GM19324 (cell line): Measurements from ENCODE around the gene LRP8.
"Not testable (repeated sequence)": the region's sequence is repeated elsewhere in the genome, so short reads cannot be mapped to it uniquely, and the experiment has no call there.

ENCODE experiments used
- ATAC-seq: cut with Tn5 transposase; IDR thresholded peaks from one replicate; pipeline ENCODE4 v1.9.1; 2021; ENCODE audit warnings: mild to moderate bottlenecking, moderate library complexity; ENCODE audit not compliant: unreplicated experiment, low FRiP score

Gene LRP8

DNA sequence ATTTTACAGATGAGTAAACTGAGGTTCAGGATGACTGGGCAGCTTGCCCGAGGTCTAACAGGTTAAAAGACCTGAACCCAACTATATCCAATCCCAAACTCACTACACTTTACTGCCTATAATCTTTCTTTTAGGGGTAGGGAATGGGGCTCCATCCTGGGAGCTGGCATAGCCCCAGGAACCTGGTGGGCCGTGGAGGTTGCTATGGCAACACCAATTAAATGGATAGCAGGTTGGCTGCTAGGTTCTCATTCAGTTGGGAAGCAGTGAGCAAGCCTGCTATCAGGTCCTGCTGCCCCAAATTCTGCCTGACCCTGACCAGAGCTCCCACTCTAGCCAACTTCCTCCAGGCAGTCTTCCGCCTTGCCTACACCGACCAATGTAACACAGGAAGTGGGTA lies 40.9 kb downstream of the LRP8 start:
- no peak for ATAC-seq

DNA sequence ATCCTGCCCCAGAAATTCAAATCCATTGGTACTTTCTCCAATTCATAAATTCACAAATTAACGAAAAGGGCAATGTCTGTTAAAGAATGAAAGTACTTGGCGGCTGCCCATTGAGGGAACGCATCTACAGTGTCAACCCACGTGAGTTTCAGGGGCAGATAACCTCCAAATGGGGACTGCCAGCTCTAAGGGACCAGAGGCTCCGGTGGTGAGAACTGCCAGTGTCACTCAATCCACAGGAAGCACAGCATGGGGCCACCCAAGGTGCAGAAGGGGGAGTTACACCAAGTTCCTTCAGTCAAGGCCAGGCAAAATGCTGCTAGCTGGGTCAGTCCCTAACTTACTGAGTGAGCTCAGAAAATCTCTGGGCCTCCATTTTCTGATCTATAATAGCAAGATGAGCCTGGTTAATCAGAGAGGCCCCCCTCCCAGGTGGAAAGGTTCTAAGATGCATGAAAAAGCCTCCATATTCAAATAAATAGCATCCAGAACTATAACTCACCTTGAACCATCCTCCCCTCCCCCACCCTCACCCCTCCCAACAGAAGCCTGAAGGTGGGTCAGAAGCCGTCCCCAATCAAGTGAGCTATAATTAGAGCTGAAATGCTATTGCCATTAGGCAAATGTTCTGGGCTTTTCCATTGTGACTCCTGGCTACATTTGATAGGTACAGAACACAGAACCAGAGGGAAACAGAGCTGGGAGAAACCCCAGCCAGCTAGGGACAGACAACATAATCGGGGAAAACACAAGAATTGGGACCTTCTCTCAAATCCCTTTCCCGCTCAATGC lies 41.7 kb downstream of the LRP8 start:
- ATAC-seq: no peak

DNA sequence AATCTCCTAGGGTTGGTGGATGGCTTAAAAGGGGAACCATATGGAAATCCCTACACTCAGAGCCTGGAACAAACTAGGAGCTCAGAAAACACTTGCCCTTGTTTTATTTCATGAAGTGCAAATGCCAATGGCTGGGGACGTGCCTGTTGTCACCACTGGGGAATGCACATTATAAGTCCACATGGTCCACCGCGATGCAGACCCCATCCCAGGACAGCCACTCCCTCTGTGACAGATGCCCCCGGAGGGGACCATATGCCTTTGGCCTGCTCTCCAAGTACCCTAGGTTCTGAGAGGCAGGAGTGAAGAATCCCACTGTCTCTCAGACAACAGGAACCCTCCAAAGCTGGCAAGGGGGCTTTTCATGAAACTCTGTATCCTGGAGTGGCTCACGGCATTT lies 42.3 kb downstream of the LRP8 start:
- ATAC-seq: no peak

DNA sequence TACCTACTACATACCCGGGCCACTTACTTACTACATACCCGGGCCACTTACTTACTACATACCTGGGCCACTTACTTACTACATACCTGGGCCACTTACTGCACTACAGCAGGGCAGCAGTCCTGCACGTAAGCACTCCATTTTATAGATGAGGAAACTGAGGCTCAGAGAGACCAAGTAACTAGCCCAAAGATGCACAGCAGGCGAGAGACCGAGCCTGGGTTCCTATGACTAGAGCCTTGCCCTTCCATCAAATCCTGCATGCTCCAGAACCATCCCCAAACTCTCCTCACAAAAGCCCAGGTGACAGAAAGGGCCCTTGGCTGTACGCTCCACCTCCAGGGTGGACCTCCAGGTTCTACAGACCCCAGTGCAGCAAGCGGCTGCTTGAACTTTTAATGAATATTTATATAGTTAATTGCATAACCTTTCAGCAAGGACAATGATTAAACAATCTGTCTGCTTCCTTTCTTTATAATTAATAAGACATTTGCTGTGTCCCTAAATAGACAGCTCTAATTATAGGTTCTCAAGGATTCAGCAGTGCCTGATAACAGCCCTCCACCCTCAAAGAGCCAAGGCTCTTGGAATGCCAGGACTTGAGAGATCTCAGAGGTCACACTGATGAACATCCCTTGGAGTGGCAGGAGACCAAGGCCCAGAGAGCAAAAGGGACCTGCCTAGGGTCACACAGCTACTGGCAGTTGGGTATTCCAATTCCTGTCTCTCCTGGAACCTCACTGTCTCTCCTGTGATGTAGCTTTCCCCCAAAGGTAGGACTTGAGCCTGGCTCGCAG lies 43.4 kb downstream of the LRP8 start:
- no peak for ATAC-seq

DNA sequence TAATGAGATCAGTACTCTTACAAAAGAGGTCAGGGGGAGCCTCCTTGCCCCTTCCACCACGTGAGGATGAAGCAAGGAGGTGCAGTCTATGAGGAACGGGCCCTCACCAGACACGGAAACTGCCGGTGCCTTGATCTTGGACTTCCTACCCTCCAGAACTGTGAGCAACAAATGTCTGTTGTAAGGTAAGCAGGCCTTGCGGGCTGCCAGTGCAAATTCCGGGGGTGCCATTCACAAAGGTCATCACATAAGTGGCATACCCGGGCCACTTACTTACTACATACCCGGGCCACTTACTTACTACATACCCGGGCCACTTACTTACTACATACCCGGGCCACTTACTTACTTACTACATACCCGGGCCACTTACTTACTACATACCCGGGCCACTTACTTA lies 44.7 kb downstream of the LRP8 start:
- ATAC-seq: not testable (repeated sequence)

DNA sequence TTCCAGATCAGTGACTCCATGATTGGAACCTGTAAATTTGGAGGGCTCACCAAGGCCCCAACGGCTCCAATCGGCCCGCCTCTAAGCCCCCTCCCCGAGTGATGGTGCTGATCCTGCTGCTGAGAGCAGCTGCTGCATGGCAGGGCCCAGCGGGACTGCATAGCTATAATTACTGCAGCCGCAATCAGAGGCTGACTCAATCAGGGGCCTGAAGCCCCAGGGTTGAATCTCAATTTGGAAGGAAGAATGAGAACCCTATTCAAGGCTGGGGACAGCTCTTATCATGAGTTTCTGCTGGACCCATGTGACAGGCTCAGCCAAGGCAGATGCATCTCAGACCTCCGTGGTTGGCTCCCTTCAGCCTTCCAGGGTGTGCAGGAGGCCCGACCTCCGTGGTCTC lies 46.7 kb downstream of the LRP8 start:
- ATAC-seq: no peak

DNA sequence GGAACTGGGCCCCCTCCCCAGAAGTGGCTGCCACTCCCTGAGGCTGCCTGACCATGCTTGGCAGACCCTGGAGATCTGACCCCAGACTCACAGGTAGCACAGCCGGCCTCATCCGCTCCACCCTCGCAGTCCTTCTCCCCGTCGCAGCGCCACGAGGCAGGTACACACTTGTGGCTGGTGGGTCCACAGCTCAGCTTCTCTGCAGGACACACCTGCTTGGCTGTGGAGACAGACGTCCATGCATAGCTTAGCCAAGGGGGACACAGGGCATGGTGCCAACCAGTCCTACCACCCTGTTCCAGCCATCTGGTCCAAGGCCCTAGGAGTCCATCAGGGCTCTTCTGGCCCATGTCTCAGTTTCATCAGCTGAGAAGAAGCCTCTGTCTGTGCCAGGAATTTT lies 47.4 kb downstream of the LRP8 start:
- no peak for ATAC-seq

DNA sequence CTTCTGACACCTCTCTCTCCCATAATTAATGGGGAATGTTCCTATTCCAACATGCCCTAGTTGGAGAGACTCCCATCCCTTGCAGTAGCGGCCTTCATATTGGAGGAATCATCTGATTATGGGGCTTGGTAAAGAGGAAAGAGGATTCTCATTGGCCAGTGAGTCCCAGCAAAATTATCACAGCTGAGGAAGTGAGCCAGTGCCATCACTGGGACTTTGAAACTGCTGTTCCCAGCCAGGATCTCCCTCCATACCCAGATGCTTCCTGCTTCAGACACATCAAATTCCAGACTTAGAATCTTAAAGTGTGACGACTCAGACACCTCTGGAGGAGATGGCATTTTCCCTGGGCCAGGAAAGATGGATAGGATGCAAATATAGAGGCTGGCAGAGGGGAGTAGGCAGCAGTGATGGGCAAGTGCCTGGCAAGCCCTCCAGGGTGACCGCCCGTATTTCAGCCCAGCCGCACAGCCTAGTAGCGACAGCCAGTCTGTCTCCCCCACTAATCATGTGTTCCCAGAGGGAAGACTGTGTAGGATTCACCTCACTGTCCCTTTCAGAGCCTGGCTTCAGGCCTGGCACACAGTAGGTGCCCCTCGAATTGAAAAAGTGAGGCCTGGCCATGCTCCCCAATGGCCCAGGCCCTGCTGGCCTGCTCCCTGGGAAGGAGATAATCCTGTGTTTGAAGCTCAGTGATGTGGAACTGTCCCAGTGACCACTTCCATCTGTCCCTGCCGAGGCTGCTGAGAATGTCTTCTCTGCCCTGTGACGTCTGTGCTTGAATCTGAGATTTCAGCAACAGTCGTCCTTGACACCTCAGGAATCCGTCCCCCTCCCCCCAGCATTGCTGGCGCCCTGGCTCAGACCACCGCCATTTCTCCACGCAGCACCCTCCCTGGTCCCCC lies 48.3 kb downstream of the LRP8 start:
- ATAC-seq: no peak

DNA sequence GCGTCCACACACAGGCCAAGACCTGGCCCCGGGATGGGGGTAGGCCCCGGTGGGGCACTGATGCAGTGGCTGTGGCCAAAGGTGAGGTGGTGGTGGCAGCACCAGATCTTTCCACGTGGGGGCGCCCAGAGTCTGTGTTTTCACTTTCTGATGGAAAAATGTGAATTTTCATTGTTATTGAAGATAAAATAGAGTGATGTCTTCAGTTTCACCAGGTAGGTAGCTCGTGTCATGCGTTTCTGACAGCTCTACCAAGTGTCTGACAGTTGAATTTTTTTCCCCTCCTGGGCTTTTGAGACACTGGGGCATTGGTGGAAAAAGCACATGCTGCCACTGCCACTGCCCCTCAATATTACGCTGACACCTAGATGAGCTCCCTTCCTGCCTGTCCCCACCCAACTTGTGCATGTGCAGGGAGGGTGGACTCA lies 49.6 kb downstream of the LRP8 start:
- no peak for ATAC-seq

DNA sequence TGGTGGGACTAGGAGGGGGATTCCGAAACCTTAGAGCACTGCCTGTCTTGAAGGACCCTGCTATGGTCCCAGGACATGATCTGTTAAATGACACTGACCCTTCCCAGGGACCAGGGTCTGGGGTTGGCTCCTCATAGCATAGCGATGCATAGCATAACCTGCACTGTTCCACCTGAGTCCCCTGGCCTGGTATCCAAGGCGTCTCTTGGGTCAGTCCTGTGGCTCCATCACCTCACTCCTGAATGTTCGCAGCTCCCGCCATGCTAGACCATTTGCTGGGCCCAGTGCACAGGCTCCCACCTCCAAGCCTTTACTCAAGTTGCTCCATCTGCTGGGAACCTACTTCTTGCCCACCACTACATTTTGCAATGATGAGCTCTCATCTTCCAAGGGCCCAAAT lies 50.5 kb downstream of the LRP8 start:
- no peak for ATAC-seq

DNA sequence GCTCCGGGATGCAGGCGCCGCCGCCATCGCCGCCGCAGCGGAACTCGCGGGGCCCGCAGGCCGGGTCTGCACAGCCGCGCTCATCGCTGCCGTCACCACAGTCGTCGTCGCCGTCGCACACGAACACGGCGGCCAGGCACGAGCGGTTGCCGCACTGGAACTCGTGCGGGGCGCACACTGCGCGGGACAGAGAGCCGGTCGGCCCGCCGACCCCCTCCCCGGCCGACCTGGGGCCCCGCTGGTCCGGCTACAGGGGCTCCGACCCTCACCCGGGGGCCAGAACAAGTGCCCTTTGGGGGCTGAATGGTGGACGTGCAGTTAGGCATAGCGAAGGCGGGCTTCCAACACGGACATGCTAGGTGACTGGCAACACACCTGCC lies 51.0 kb downstream of the LRP8 start:
- no peak for ATAC-seq

DNA sequence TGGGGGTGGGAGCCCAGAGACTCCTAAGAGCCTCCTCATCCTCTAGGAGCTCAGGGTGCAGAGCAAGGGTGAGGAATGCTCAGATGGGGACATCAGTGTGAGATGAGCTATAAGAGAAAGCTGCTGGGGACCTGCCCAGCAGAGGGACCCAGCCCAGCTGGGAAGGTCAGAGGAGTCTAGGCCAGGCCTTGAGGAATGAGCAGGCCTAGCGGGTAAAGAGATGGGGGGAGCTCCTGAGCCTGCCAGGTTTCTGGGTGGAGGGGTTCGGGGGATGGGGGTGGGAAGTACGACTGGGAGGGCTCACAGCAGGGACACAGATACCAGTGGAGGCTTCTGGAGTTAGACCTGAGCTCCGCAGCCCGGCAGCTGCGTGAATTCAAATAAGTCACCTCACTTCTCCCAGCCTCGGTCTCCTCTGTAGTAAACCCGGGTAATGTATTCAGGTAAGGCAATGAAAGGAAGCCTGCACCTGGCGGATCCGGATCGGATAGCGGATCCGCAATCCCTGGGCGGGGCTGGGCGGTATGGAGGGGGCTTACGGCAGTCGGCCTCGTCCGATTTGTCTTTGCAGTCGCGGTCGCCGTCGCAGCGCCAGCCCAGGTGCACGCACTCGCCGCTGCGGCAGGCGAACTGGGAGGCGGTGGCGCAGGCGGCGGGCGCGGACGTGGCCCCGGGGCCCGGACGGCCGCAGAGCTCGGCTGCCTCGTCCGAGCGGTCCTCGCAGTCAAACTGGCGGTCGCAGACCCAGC lies 51.5 kb downstream of the LRP8 start:
- ATAC-seq: no peak

DNA sequence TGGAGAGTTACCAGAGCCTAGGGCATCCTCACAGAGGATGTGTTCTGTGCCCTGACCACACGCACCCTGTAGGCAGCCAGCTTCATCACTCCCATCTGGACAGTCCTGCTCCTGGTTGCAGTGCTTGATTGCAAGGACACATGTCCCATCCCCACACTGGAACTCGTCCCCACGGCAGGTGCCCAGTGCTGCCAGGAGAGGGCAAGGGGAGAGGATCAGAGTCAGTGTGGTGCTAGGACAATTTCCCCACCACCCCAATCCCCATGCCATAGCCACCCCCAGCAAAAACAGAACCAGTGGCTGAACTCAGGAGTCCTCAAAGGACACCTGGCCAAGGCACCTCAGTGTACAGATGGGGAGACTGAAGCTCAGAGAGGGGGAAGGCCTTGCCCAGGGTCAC lies 52.3 kb downstream of the LRP8 start:
- no peak for ATAC-seq

DNA sequence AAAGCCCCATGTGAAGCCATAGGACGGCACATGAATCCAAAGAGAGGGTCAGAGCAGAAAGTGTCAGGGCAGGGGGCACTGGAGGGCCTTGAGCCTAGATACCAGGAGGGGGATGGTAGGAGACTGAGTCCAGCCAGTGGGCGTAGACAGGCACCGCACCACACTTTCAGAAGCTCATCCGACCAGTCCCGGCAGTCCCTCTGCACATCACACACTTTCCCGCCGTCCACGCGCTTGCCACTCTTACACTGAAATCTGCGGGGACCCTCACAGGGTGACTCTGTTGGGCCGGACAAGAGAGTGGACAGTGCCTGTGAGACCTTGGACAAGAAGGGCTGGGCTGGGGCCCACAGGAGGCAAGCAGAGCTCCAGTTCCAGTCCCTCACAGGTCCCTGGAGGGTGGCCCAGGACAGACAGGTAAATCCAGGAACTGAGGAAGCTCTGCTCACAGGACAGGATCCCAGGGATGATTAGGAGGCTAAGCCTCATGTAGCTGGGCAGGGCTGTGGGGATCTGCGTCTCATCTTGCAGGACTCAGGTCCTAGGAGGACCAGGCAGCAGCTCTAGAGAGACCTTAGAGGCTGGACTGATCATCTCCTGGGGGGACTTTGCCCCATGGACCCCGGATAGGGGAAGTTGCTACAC lies 53.2 kb downstream of the LRP8 start:
- no peak for ATAC-seq

DNA sequence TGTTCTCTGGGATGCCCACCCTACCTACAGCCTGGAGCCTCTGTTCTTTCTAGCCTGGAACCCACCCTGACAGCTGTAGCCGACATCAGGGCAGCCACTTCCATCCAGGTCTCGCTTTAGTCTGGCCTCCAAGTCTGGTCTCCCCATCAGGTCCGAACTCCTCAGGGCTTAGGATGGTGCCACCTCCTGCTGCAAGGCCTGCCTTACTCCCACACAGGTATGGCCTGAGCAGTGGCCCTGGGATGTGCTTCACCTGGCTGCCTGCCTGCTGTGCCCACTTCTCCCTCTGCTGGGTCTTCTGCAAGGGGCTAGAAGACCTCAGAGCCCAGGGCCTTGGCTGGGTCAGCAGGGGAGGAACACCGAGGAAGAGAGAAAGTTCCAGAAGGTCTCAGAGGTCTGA lies 53.8 kb downstream of the LRP8 start:
- no peak for ATAC-seq

DNA sequence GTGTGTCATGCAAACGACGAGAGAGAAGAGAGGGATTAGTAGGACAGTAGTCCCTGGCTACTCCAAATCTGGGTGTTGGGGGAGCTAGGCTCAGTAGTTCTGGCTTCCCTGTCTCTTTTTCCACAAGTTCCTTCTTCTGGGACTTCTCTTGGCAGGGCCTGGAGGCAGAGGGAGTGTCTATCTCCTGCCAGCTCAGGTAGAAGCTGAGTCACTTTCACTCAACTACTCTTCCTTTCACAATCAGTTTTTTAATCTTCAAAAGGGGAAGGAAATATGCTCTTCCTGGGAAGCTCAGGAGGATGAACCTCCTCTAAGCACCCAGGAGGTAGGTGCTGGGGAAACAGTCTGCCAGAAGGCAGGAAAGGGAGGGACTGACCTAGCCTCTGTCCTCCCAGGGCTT lies 54.3 kb downstream of the LRP8 start:
- no peak for ATAC-seq

DNA sequence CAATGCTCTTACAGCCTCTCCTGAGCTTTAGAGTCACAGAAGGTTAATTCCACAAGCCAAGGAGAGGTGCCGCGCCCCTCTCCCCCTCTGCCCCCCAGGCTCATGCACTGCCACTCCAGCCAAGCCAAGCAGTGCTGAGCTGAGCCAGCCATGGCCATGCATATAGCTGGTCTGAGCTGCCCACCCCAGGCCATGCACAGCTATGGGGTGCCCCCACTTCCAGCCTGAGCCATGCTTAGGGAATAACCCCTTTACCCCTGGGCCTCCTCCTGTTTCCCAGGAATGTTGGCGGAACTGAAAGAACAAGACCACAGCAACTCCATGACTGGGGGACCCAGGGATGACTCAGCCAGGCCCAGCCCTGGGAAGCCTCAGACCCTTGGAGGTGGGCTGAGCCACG lies 55.5 kb downstream of the LRP8 start:
- ATAC-seq: no peak

DNA sequence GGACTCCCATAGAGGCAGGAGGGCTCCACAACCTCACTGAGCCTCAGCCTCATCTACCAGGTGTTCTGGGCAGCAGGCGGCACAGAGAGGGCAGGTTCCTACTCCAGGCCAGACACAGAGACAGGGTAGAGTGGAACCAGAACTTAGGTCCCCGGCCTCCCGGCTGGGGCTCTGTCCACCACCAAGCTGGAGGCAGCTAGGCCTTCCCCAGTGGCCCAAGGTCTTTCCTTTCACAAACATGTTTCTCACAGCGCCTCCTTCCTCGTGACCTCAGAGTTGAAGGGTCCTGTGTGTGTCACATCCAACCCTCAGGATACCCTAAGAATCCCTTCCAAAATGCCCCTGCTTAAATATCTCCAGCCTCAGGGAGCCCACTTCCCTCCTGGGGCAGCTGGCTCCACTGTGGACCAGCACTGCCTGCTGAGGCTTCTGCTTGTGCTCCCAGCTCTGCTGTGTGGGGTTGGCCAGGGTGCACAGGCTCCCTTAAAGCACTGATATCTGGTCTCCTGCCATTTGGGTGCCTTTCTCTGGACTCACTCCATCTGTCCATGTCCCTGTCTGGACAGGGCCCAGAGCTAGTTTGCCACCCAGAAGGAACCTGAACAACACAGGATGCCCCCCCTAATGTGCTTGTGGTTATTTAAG lies 56.3 kb downstream of the LRP8 start:
- ATAC-seq: no peak

DNA sequence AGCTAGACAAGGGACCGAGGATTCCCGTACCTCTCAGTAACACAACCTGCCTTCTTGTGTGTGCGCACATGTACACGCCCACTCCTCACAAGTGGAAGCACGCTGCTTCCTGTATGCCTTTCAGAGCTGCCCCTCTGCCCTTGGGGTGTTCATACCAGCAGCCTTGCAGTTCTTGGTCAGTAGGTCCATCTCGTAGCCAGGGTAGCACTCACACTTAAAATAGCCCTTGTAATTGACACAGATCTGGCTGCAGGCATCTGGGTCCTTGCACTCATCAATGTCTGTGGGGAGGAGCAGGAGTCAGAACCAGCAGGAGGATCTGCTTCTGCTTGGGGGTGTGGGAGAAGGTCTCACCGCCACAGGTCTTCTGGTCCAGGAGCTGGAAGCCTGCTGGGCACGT lies 57.0 kb downstream of the LRP8 start:
- ATAC-seq: no peak
